HepG2 (cell line): Measurements from ENCODE around the gene TREH. TPM values are rescaled to one million over a fixed set of nuclear protein-coding genes. Genes with fewer than 3 reads are reported as not detected.
A peak's percentile ranks its signal among the peaks of the same experiment; 100 is the strongest.

Experiments
- AKNA ChIP-seq: sonication (generic); formaldehyde crosslinking; IDR thresholded peaks from 2 replicates; pipeline ENCODE4 v1.4.0; 2020; ENCODE audit warnings: missing genetic modification reagents, borderline replicate concordance
- ARID3A ChIP-seq: IDR thresholded peaks from 2 replicates; pipeline ENCODE4 v1.6.1; 2012; ENCODE audit warnings: low read depth, low read length, improper control_type of control experiment
- FOXJ3 ChIP-seq: sonication (generic); formaldehyde crosslinking; IDR thresholded peaks from 2 replicates; pipeline ENCODE4 v1.4.0; 2020; ENCODE audit warnings: missing genetic modification reagents, mild to moderate bottlenecking, borderline replicate concordance
- HHEX ChIP-seq: IDR thresholded peaks from 2 replicates; pipeline ENCODE4 v1.6.1; 2016; ENCODE audit warnings: control low read depth
- HMGXB4 ChIP-seq, 2 experiments: sonication (generic) in 1 of 2; formaldehyde crosslinking in 1 of 2; IDR thresholded peaks; 2 replicates each; pipeline versions ENCODE4 v1.4.0 to v1.6.1; 2018 to 2020; ENCODE audit warnings: missing genetic modification reagents in 2 of 2, borderline replicate concordance in 1 of 2, low read depth in 1 of 2, mild to moderate bottlenecking in 1 of 2, missing biosample characterization in 1 of 2
- IRF2 ChIP-seq: IDR thresholded peaks from 2 replicates; pipeline ENCODE4 v1.6.1; 2018; ENCODE audit warnings: missing genetic modification reagents, missing compliant biosample characterization
- IRX3 ChIP-seq: sonication (generic); formaldehyde crosslinking; IDR thresholded peaks from 2 replicates; pipeline ENCODE4 v1.8.1; 2023; ENCODE audit warnings: mild to moderate bottlenecking, low read depth, missing genetic modification reagents, borderline replicate concordance
- PITX1 ChIP-seq: sonication (generic); formaldehyde crosslinking; IDR thresholded peaks from 2 replicates; pipeline ENCODE4 v1.5.1; 2020; ENCODE audit warnings: mild to moderate bottlenecking, missing genetic modification reagents
- POLR2A ChIP-seq, 2 experiments: IDR thresholded peaks; 2 replicates each; pipeline ENCODE4 v1.6.1; 2011; ENCODE audit warnings: low read depth in 2 of 2, low read length in 2 of 2, mild to moderate bottlenecking in 1 of 2, moderate library complexity in 1 of 2; ENCODE audit not compliant: insufficient read depth in 1 of 2
- TFAP4 ChIP-seq: sonication (generic); IDR thresholded peaks from 2 replicates; pipeline ENCODE4 v1.6.1; 2016; ENCODE audit warnings: low read depth, borderline replicate concordance
- ZNF3 ChIP-seq: IDR thresholded peaks from 2 replicates; pipeline ENCODE4 v1.7.0; 2017; ENCODE audit warnings: inconsistent platforms
- ZNF703 ChIP-seq: sonication (generic); formaldehyde crosslinking; IDR thresholded peaks from 2 replicates; pipeline ENCODE4 v1.5.1; 2020; ENCODE audit warnings: missing genetic modification reagents, mild to moderate bottlenecking, moderate library complexity, borderline replicate concordance
- ZNF704 ChIP-seq: sonication (generic); formaldehyde crosslinking; IDR thresholded peaks from 2 replicates; pipeline ENCODE4 v1.8.1; 2023; ENCODE audit warnings: mild to moderate bottlenecking, inconsistent platforms, moderate library complexity, missing genetic modification reagents, borderline replicate concordance
- ZNF800 ChIP-seq: sonication (generic); formaldehyde crosslinking; IDR thresholded peaks from 2 replicates; pipeline ENCODE4 v1.4.0; 2020; ENCODE audit warnings: missing genetic modification reagents
- ZSCAN29 ChIP-seq: sonication (generic); formaldehyde crosslinking; conservative IDR thresholded peaks from 2 replicates; pipeline ENCODE4 v1.4.0; 2020; ENCODE audit warnings: mild to moderate bottlenecking, missing genetic modification reagents
- polyA plus RNA-seq, 8 experiments: library from polyadenylated mRNA; depleted of rRNA in 3 of 8; stranded (reverse) in 7 of 8; unstranded in 1 of 8; fragments of >200 nt; fragmentation: Illumina TruSeq in 4 of 8; extraction: Trizol in 4 of 8; gene quantifications; 2 replicates each; pipeline versions ENCODE4 v1.2.1 to v1.2.3, GENCODE V29; 2011 to 2016; ENCODE audit warnings: low read depth in 4 of 8, missing spikeins in 1 of 8, mixed read lengths in 1 of 8; ENCODE audit not compliant: insufficient read depth in 1 of 8
- total RNA-seq, 5 experiments: library from RNA; depleted of rRNA; stranded (reverse); fragments of >200 nt; fragmentation: Illumina TruSeq; extraction: Trizol; gene quantifications; 2 replicates each; pipeline ENCODE4 v1.2.3, GENCODE V29; 2016; ENCODE audit warnings: low read depth in 1 of 5

Gene TREH
- total and polyA plus RNA-seq, 2 of the 13 experiments (the other 11 are each of a cell fraction or from before 2014, with no cell fraction given): 0.53 to 0.86 TPM

GRCh38 chr11:118673361-118674081 lies 5.9 kb downstream of the TREH start (continued):
- TF ChIP-seq IRX3 (CRISPR knock-in tag): peak; percentile 40; the same call in 1 of the 2 replicates
- peak; percentile 80 for TF ChIP-seq ARID3A
- peak; percentile 86 for TF ChIP-seq PITX1 (CRISPR knock-in tag)
- TF ChIP-seq IRF2 (CRISPR knock-in tag): 0 out of 2 replicates have a peak, but pooled peaks have one; percentile 27
- 0 out of 4 replicates have a peak, but pooled peaks of 1 of the 2 experiments have one; percentile 22 for TF ChIP-seq HMGXB4 (CRISPR knock-in tag; IDR thresholded peaks at IDR 0.05; ENCODE audit: borderline replicate concordance in 1 of 2, low read depth in 1 of 2)
- peak; percentile 97 for TF ChIP-seq HHEX (CRISPR knock-in tag)
- TF ChIP-seq TFAP4: peak; percentile 84; the same call in 1 of the 2 replicates
- TF ChIP-seq ZNF800 (CRISPR knock-in tag): no peak
- TF ChIP-seq ZSCAN29 (CRISPR knock-in tag): peak; percentile 78; the same call in 1 of the 2 replicates
- TF ChIP-seq ZNF703 (CRISPR knock-in tag): no peak; the same call in 1 of the 2 replicates
- TF ChIP-seq FOXJ3 (CRISPR knock-in tag): peak; percentile 71; the same call in 1 of the 2 replicates
- TF ChIP-seq POLR2A (IDR thresholded peaks at IDR 0.05; ENCODE audit: insufficient read depth in 1 of 2, low read depth in 2 of 2, low read length in 2 of 2): no peak; a peak in 1 of 4 replicates
- TF ChIP-seq ZNF704: no peak
- TF ChIP-seq AKNA (CRISPR knock-in tag): no peak
- TF ChIP-seq ZNF3 (CRISPR knock-in tag): 0 out of 2 replicates have a peak, but pooled peaks have one; percentile 40
